K562 (cell line): ENCODE data around the gene S100A10. TPM values are rescaled to one million over a fixed set of nuclear protein-coding genes. Genes with fewer than 3 reads are reported as not detected.

Experiments used
- EZH2 ChIP-seq: IDR thresholded peaks from 2 replicates; pipeline ENCODE4 v1.6.1; 2012; ENCODE audit warnings: low read depth, mild to moderate bottlenecking, inconsistent platforms, low read length, borderline replicate concordance
- FIP1L1 ChIP-seq: fragments of 200-400 bp; formaldehyde crosslinking; IDR thresholded peaks from 2 replicates; pipeline ENCODE4 v1.6.1; 2018; ENCODE audit warnings: mild to moderate bottlenecking, low read depth, low read length; ENCODE audit not compliant: poor library complexity, severe bottlenecking
- HSF4 ChIP-seq: fragments of 250-450 bp; sonication (Bioruptor Pico); IDR thresholded peaks from 2 replicates; pipeline ENCODE4 v2.1.2; 2022; ENCODE audit warnings: mild to moderate bottlenecking, moderate library complexity, borderline replicate concordance
- JUN ChIP-seq, 2 experiments: sonication (generic) in 1 of 2; formaldehyde crosslinking in 1 of 2; IDR thresholded peaks; 2 replicates each; pipeline versions ENCODE4 v1.6.1 to v1.8.0; 2012 to 2022; ENCODE audit warnings: borderline replicate concordance in 2 of 2, mild to moderate bottlenecking in 2 of 2, improper control_type of control experiment in 1 of 2, low read depth in 1 of 2, low read length in 1 of 2, missing genetic modification reagents in 1 of 2
- MCM5 ChIP-seq: fragments of 450-650 bp; IDR thresholded peaks from 2 replicates; pipeline ENCODE4 v1.6.1; 2016; ENCODE audit warnings: low read depth
- NR1H2 ChIP-seq: sonication (generic); formaldehyde crosslinking; IDR thresholded peaks from 2 replicates; pipeline ENCODE4 v1.4.0; 2020; ENCODE audit warnings: mild to moderate bottlenecking, missing genetic modification reagents
- RB1 ChIP-seq: fragments of 450-650 bp; IDR thresholded peaks from 2 replicates; pipeline ENCODE4 v1.6.1; 2017; ENCODE audit warnings: low read depth, mild to moderate bottlenecking
- RBM22 ChIP-seq: fragments of 200-400 bp; formaldehyde crosslinking; IDR thresholded peaks from 2 replicates; pipeline ENCODE4 v1.6.1; 2018; ENCODE audit warnings: low read length, low read depth; ENCODE audit not compliant: poor library complexity, severe bottlenecking
- SREBF1 ChIP-seq: fragments of 150-350 bp; IDR thresholded peaks from 2 replicates; pipeline ENCODE4 v1.6.1; 2014; ENCODE audit warnings: antibody characterized with exemption, low read depth, low read length, borderline replicate concordance
- TEAD1 ChIP-seq, 2 experiments: fragments of 450-650 bp in 1 of 2; sonication (generic) in 1 of 2; formaldehyde crosslinking; IDR thresholded peaks; 2 replicates each; pipeline versions ENCODE4 v1.4.0 to v1.8.0; 2020 to 2022; ENCODE audit warnings: mild to moderate bottlenecking in 2 of 2, missing genetic modification reagents in 1 of 2
- TFAM ChIP-seq: fragments of 250-450 bp; sonication (Bioruptor Pico); conservative IDR thresholded peaks from 2 replicates; pipeline ENCODE4 v1.5.0; 2021; ENCODE audit warnings: mild to moderate bottlenecking, moderate library complexity
- WHSC1 ChIP-seq: IDR thresholded peaks from one replicate; pipeline ENCODE4 v1.6.1; 2012; ENCODE audit warnings: low read length, control low read depth, inconsistent platforms
- ZBTB17 ChIP-seq: fragments of 450-650 bp; formaldehyde crosslinking; IDR thresholded peaks from 2 replicates; pipeline ENCODE4 v1.4.0; 2020; ENCODE audit warnings: mild to moderate bottlenecking
- ZNF143 ChIP-seq: sonication (generic); formaldehyde crosslinking; IDR thresholded peaks from 2 replicates; pipeline ENCODE4 v1.9.0; 2022; ENCODE audit warnings: mild to moderate bottlenecking, missing genetic modification reagents
- ZNF778 ChIP-seq: fragments of 450-650 bp; formaldehyde crosslinking; IDR thresholded peaks from 2 replicates; pipeline ENCODE4 v1.4.0; 2020; ENCODE audit warnings: mild to moderate bottlenecking, moderate library complexity
- polyA plus RNA-seq, 8 experiments: library from polyadenylated mRNA; depleted of rRNA in 4 of 8; stranded (reverse) in 5 of 8; unstranded in 3 of 8; fragments of >200 nt; fragmentation: Nextera tagmentation in 2 of 8; fragmentation: Illumina TruSeq in 1 of 8; extraction: Ambion mirVana in 2 of 8; extraction: Trizol in 1 of 8; gene quantifications; 2 replicates each; pipeline versions ENCODE4 v1.2.1 to v1.2.3, GENCODE V29; 2011 to 2014; ENCODE audit warnings: inconsistent platforms in 1 of 8, missing spikeins in 1 of 8
- total RNA-seq, 7 experiments: library from RNA; depleted of rRNA in 6 of 7; stranded (reverse); fragments of >200 nt in 6 of 7; fragmentation: Illumina TruSeq in 2 of 7; extraction: Trizol in 2 of 7; gene quantifications; 2 replicates each; pipeline versions ENCODE4 v1.2.1 to v1.2.3, GENCODE V29; 2011 to 2021; ENCODE audit warnings: low replicate concordance in 1 of 7
- TF ChIP-seq, protein P1 (sequence below): fragments of 450-650 bp; conservative IDR thresholded peaks from 2 replicates; pipeline ENCODE4 v1.6.1; 2016; ENCODE audit warnings: missing genetic modification characterization, low read depth, mild to moderate bottlenecking, missing compliant biosample characterization, moderate library complexity
- TF ChIP-seq, protein P2 (sequence below): sonication (generic); formaldehyde crosslinking; IDR thresholded peaks from 2 replicates; pipeline ENCODE4 v1.9.0; 2022; ENCODE audit warnings: mild to moderate bottlenecking, missing genetic modification reagents
- TF ChIP-seq, protein P3 (sequence below): sonication (generic); formaldehyde crosslinking; IDR thresholded peaks from 2 replicates; pipeline ENCODE4 v1.8.1; 2023; ENCODE audit warnings: missing genetic modification reagents, mild to moderate bottlenecking, borderline replicate concordance
- TF ChIP-seq, protein P4 (sequence below): sonication (generic); formaldehyde crosslinking; IDR thresholded peaks from 2 replicates; pipeline ENCODE4 v1.9.0; 2022; ENCODE audit warnings: mild to moderate bottlenecking, missing genetic modification reagents

Gene S100A10
- total and polyA plus RNA-seq, 9 of the 15 experiments (the other 6 are each of a cell fraction or from before 2014, with no cell fraction given), result 0.32 to 1.6 (median 0.50) TPM; not detected in 3

DNA sequence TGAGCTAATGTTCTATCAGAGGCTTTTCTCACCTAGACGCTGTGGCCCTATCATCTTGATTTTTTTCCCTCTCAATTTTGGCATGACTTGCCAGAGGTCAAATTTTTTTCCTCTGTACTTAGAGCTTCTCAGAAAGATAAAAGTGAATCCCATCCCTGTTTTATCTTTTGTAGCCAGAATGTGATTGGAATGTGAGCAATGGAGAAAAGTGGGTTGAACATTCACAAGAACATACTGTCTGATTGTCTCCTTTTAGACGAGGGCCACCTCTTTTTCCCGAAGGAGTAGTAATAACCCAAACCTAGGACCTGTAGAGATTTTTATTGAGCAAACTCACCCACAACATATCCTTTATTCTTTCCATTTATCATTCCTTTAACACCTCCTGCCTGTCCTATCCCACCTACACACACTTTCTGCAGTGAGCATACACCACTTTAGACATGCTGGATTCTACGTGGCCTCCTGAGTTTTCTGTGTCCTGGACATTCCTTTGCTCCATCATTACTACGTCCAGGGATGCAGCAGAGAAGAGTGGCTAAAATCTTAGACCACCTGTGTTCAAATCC is 15.9 kb downstream of the S100A10 start (continued):
- TF ChIP-seq, protein P1, sequence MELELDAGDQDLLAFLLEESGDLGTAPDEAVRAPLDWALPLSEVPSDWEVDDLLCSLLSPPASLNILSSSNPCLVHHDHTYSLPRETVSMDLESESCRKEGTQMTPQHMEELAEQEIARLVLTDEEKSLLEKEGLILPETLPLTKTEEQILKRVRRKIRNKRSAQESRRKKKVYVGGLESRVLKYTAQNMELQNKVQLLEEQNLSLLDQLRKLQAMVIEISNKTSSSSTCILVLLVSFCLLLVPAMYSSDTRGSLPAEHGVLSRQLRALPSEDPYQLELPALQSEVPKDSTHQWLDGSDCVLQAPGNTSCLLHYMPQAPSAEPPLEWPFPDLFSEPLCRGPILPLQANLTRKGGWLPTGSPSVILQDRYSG (tag), result no peak
- TF ChIP-seq FIP1L1, result no peak
- TF ChIP-seq RBM22, result no peak
- TF ChIP-seq, protein P2, sequence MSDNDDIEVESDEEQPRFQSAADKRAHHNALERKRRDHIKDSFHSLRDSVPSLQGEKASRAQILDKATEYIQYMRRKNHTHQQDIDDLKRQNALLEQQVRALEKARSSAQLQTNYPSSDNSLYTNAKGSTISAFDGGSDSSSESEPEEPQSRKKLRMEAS (CRISPR knock-in tag), result no peak
- TF ChIP-seq, protein P3, sequence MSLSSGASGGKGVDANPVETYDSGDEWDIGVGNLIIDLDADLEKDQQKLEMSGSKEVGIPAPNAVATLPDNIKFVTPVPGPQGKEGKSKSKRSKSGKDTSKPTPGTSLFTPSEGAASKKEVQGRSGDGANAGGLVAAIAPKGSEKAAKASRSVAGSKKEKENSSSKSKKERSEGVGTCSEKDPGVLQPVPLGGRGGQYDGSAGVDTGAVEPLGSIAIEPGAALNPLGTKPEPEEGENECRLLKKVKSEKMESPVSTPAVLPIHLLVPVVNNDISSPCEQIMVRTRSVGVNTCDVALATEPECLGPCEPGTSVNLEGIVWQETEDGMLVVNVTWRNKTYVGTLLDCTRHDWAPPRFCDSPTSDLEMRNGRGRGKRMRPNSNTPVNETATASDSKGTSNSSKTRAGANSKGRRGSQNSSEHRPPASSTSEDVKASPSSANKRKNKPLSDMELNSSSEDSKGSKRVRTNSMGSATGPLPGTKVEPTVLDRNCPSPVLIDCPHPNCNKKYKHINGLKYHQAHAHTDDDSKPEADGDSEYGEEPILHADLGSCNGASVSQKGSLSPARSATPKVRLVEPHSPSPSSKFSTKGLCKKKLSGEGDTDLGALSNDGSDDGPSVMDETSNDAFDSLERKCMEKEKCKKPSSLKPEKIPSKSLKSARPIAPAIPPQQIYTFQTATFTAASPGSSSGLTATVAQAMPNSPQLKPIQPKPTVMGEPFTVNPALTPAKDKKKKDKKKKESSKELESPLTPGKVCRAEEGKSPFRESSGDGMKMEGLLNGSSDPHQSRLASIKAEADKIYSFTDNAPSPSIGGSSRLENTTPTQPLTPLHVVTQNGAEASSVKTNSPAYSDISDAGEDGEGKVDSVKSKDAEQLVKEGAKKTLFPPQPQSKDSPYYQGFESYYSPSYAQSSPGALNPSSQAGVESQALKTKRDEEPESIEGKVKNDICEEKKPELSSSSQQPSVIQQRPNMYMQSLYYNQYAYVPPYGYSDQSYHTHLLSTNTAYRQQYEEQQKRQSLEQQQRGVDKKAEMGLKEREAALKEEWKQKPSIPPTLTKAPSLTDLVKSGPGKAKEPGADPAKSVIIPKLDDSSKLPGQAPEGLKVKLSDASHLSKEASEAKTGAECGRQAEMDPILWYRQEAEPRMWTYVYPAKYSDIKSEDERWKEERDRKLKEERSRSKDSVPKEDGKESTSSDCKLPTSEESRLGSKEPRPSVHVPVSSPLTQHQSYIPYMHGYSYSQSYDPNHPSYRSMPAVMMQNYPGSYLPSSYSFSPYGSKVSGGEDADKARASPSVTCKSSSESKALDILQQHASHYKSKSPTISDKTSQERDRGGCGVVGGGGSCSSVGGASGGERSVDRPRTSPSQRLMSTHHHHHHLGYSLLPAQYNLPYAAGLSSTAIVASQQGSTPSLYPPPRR, result no peak
- TF ChIP-seq ZNF143 (CRISPR knock-in tag), result no peak
- no peak for TF ChIP-seq ZBTB17 (CRISPR knock-in tag)
- TF ChIP-seq MCM5, result no peak
- TF ChIP-seq EZH2, result no peak
- no peak for TF ChIP-seq JUN (IDR thresholded peaks at IDR 0.05; ENCODE audit: borderline replicate concordance, low read depth, low read length)
- TF ChIP-seq JUN (CRISPR knock-in tag; IDR thresholded peaks at IDR 0.05; ENCODE audit: borderline replicate concordance), result no peak
- TF ChIP-seq, protein P4, sequence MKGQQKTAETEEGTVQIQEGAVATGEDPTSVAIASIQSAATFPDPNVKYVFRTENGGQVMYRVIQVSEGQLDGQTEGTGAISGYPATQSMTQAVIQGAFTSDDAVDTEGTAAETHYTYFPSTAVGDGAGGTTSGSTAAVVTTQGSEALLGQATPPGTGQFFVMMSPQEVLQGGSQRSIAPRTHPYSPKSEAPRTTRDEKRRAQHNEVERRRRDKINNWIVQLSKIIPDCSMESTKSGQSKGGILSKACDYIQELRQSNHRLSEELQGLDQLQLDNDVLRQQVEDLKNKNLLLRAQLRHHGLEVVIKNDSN, result no peak
- no peak for TF ChIP-seq ZNF778 (CRISPR knock-in tag)
- TF ChIP-seq HSF4 (CRISPR knock-in tag), result no peak
- TF ChIP-seq TFAM (CRISPR knock-in tag), result no peak
- no peak for TF ChIP-seq WHSC1
- TF ChIP-seq SREBF1, result no peak
- 0 out of 4 replicates have a peak, but pooled peaks of 1 of the 2 experiments have one; percentile 21 for TF ChIP-seq TEAD1 (CRISPR knock-in tag; IDR thresholded peaks at IDR 0.05)
- no peak for TF ChIP-seq NR1H2 (CRISPR knock-in tag)
- no peak for TF ChIP-seq RB1
